Kidney epithelial cell (primary cell): ENCODE measurements around the gene FIBCD1. TPM values are rescaled to one million over a fixed set of nuclear protein-coding genes. Genes with fewer than 3 reads are reported as not detected.
A peak's percentile ranks its signal among the peaks of the same experiment; 100 is the strongest.

Source experiments
- DNase-seq: peaks from one replicate; pipeline ENCODE4 v3.0.0-alpha.2; 2010; ENCODE audit warnings: low read depth
- H3K27me3 ChIP-seq: 2 replicates; pipeline ENCODE4 v1.6.0; 2011; ENCODE audit warnings: low read length; ENCODE audit not compliant: control insufficient read depth, insufficient read depth
- H3K36me3 ChIP-seq: 2 replicates; pipeline ENCODE4 v1.5.1; 2011; ENCODE audit warnings: low read length; ENCODE audit not compliant: control insufficient read depth, insufficient read depth
- H3K4me3 ChIP-seq: 2 replicates; pipeline ENCODE4 v1.5.1; 2011; ENCODE audit warnings: low read depth, mild to moderate bottlenecking, control low read depth, low read length
- total RNA-seq: library from RNA; depleted of rRNA; stranded (reverse); fragments of >200 nt; gene quantifications from 2 replicates; pipeline ENCODE4 v1.2.3, GENCODE V29; 2015
- TF ChIP-seq, protein P1 (sequence below): IDR thresholded peaks from 2 replicates; pipeline ENCODE4 v1.5.1; 2011; ENCODE audit warnings: mild to moderate bottlenecking, moderate library complexity, low read length, control low read depth, inconsistent platforms; ENCODE audit not compliant: insufficient read depth, poor library complexity, severe bottlenecking

The FIBCD1 gene
- total RNA-seq, 1 donor from 2014 or later, result 2.6 TPM

DNA sequence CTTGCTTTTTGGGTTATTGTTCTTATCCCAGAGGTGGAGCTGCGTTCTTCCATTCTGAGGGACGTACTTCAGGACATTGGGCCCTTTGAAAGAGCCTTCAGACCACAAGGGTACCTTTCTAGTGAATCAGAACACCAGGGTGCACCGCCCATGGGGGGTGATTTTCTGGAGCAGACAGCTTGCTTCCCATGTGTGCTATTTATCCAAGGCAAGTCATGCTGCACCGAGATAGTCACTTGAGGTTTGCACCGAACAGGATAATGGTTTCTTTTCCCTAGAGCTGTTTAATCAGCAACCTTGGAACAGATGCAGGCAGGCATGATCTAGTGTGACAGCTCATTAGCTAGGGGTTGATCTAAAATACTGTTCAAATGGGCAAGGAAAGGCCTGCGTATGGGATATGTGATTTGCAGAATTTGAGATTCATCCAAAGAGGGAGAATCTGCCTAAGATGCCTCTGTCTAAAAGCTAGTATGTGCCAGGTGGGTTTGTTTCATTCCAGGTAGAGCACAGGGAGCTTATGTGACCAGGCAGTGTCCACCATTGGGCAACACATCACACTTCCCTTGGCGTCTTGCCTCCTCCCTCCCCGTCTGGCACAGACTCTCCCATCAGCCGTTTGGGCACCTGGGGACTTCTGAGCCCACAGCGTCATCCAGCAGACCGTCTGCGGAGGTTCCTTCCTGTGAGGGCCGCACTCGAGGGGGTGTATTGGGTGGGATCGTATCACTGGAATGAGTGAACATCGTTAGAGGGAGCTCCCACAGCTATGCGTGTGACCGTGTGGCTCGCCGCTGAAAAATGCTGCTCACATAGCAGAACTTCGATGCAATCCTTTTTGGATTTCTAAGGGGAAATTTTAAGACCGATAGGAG, 80.9 kb downstream of the FIBCD1 start:
- no peak overlapping the region for H3K4me3 ChIP-seq
- TF ChIP-seq, protein P1, sequence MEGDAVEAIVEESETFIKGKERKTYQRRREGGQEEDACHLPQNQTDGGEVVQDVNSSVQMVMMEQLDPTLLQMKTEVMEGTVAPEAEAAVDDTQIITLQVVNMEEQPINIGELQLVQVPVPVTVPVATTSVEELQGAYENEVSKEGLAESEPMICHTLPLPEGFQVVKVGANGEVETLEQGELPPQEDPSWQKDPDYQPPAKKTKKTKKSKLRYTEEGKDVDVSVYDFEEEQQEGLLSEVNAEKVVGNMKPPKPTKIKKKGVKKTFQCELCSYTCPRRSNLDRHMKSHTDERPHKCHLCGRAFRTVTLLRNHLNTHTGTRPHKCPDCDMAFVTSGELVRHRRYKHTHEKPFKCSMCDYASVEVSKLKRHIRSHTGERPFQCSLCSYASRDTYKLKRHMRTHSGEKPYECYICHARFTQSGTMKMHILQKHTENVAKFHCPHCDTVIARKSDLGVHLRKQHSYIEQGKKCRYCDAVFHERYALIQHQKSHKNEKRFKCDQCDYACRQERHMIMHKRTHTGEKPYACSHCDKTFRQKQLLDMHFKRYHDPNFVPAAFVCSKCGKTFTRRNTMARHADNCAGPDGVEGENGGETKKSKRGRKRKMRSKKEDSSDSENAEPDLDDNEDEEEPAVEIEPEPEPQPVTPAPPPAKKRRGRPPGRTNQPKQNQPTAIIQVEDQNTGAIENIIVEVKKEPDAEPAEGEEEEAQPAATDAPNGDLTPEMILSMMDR, result no peak
- peak; percentile 83 for DNase-seq
- no peaks in the 10 kb centered on the region for H3K36me3 ChIP-seq
- H3K27me3 ChIP-seq, result no peaks in the 10 kb centered on the region

DNA sequence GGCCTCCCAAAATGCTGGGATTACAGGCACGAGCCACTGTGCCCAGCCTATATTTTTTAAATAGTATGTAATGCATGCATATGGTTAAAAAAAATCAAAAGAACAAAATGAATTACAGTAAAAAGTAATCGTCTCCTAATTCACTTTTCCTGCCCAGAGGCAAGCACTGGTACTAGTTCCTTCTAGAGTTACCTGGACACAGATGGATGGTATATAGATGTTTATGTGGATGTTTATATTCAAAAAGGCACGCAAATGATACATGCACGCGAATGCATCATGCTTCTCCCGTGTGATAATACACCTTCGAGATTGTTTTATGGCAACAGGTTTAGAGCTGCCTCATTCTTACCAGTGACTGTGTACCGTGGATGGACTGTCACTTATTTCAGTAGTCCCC, 82.6 kb downstream of the FIBCD1 start:
- TF ChIP-seq, protein P1, result no peak
- no peaks in the 10 kb centered on the region for H3K36me3 ChIP-seq
- H3K27me3 ChIP-seq, result no peaks in the 10 kb centered on the region
- H3K4me3 ChIP-seq, result no peak overlapping the region
- DNase-seq, result no peak

DNA sequence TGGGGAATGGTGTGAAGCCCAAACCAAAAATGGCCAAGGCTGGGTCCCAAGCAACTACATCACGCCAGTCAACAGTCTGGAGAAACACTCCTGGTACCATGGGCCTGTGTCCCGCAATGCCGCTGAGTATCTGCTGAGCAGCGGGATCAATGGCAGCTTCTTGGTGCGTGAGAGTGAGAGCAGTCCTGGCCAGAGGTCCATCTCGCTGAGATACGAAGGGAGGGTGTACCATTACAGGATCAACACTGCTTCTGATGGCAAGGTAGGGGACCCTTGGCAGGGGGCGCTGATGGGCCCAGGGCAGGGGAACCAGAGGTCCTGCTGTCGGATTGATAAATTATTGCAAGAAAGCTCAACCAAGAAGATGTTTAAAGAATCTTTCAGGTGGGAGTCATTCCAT, 84.2 kb downstream of the FIBCD1 start:
- Histone ChIP-seq H3K36me3 (no peaks in the 10 kb centered on the region), H3K4me3 (no peak overlapping the region), H3K27me3 (no peaks in the 10 kb centered on the region)
- no peak for DNase-seq
- TF ChIP-seq, protein P1, result no peak

DNA sequence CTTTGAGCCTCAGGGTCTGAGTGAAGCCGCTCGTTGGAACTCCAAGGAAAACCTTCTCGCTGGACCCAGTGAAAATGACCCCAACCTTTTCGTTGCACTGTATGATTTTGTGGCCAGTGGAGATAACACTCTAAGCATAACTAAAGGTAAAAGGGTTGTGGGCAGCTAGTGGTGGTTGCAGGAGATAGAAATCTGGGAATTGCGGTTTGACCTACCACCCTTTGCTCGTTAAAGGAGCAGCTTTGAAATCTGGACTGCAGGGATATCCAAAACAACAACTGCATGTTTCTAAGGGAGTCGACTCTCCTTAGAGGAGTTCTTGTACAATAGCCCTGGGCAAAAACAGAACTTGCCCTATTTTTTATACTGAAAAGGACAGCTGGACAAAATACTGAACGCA, 85.0 kb downstream of the FIBCD1 start:
- H3K36me3 ChIP-seq, result no peaks in the 10 kb centered on the region
- H3K27me3 ChIP-seq, result no peaks in the 10 kb centered on the region
- TF ChIP-seq, protein P1, result no peak
- no peak overlapping the region for H3K4me3 ChIP-seq
- DNase-seq, result no peak

DNA sequence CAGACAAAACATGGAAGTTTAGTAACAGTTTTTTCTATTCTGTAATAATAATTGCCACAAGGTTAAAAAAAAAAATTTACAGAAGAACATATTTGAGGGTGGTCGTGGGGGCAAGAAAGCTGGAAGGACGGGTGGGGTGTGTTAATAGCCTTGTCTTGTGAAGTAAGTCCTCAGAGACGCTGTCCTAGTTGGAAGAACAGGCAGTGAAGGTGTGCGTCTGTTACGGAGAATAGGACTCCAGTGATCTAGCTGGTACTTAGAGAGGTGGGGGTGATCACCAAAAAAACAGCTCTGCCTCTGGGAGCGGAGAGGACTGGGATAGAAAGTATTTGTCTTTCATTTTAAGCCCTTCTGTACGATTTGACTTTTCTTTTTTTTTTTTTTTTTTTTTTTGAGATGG, 86.2 kb downstream of the FIBCD1 start:
- DNase-seq, result no peak
- Histone ChIP-seq H3K36me3 (no peaks in the 10 kb centered on the region), H3K4me3 (no peak overlapping the region), H3K27me3 (no peaks in the 10 kb centered on the region)
- TF ChIP-seq, protein P1, result no peak

Other genes starting within 250 kb of the FIBCD1 start
- 20.6 and 24.9 TPM in 2 replicates for gene EXOSC2, start 245.5 kb downstream of the FIBCD1 start, total RNA-seq
- 83.7 and 90.2 TPM in 2 replicates for gene ABL1, start 104.0 kb downstream of the FIBCD1 start, total RNA-seq
- not detected in 2 replicates for gene QRFP, start 42.4 kb downstream of the FIBCD1 start, total RNA-seq
- 7.5 and 9.7 TPM in 2 replicates for gene LAMC3, start 69.9 kb upstream of the FIBCD1 start, total RNA-seq
- gene AIF1L, start 157.3 kb upstream of the FIBCD1 start, total RNA-seq, result 50.7 and 58.4 TPM in 2 replicates
- gene NUP214, start 186.3 kb upstream of the FIBCD1 start, total RNA-seq, result 30.5 and 31.8 TPM in 2 replicates